Heart right ventricle (tissue), 16 donors: ENCODE data around the gene TMEM245. TPM values are rescaled to one million over a fixed set of nuclear protein-coding genes. Genes with fewer than 3 reads are reported as not detected.

Experiments used
- ATAC-seq, 8 donors: fragments of 200-7000 bp; cut with Tn5 transposase; one replicate each; pipeline ENCODE4 v1.9.1; 2020; ENCODE audit warnings: mild to moderate bottlenecking in 8 of 8, moderate library complexity in 8 of 8, moderate number of reproducible peaks in 1 of 8
- DNase-seq, 2 donors: peaks; one replicate each; pipeline ENCODE4 v3.0.0-alpha.2; 2020
- H3K27ac ChIP-seq, 10 donors: fragments of 200-600 bp; sonication (generic) in 2 of 10; one replicate each; pipeline versions ENCODE4 v1.5.0 to v1.8.0; 2020 to 2022; ENCODE audit warnings: mild to moderate bottlenecking in 3 of 10
- H3K27me3 ChIP-seq, 7 donors: fragments of 200-600 bp; one replicate each; pipeline ENCODE4 v1.8.0; 2021 to 2022; ENCODE audit warnings: mild to moderate bottlenecking in 2 of 7
- H3K36me3 ChIP-seq, 9 donors: fragments of 200-600 bp; sonication (generic) in 1 of 9; one replicate each; pipeline versions ENCODE4 v1.5.0 to v1.8.0; 2020 to 2022; ENCODE audit warnings: mild to moderate bottlenecking in 2 of 9
- H3K4me1 ChIP-seq, 9 donors: fragments of 200-600 bp; sonication (generic) in 1 of 9; one replicate each; pipeline versions ENCODE4 v1.5.0 to v1.8.0; 2020 to 2022; ENCODE audit warnings: mild to moderate bottlenecking in 4 of 9
- H3K4me3 ChIP-seq, 10 donors: fragments of 200-600 bp; sonication (generic) in 2 of 10; one replicate each; pipeline versions ENCODE4 v1.5.0 to v1.8.0; 2020 to 2022; ENCODE audit warnings: mild to moderate bottlenecking in 7 of 10, moderate library complexity in 2 of 10
- H3K9me3 ChIP-seq, 11 donors: fragments of 200-600 bp in 10 of 11; sonication (generic) in 2 of 11; one replicate each; pipeline versions ENCODE4 v1.5.0 to v1.8.0; 2013 to 2022; ENCODE audit warnings: mild to moderate bottlenecking in 2 of 11, control low read depth in 1 of 11, moderate library complexity in 1 of 11
- CTCF ChIP-seq, 9 donors: fragments of 200-600 bp; sonication (generic) in 2 of 9; IDR thresholded peaks; one replicate each; pipeline versions ENCODE4 v1.5.0 to v1.8.0; 2021 to 2022; ENCODE audit warnings: antibody characterized with exemption in 9 of 9, mild to moderate bottlenecking in 5 of 9, moderate library complexity in 1 of 9
- intact Hi-C, 10 donors: fragments of 100-400 bp; cut with DNase I; formaldehyde crosslinking; loops; one replicate each; pipeline versions ENCODE4 v1.11.1 to v1.14.2; 2022
- microRNA-seq, 2 donors: library from miRNA; unstranded; fragments of <30 nt; microRNA quantifications; one replicate each; pipeline ENCODE4 v1.2.0, GENCODE V29; 2021
- polyA plus RNA-seq, 2 donors: library from polyadenylated mRNA; stranded (reverse); fragments of 200-250 nt; gene quantifications; one replicate each; pipeline ENCODE4 v1.2.3, GENCODE V29; 2013
- total RNA-seq, 10 donors: library from RNA; stranded (reverse); fragmentation: NEBNext Ultra II Directional in 3 of 10; extraction: Animal tissue kit (Norgen Biotek cat#: 25700) in 3 of 10; gene quantifications; one replicate each; pipeline versions ENCODE4 v1.2.1 to v1.2.4, GENCODE V29; 2021 to 2023
- donor health status: Arrhythmogenic right ventricular cardiomyopathy.
- donor health status: ischemic (EF 13 %, LVEDD 7.1; RV severe dilation, severe dysfunction).
- donor health status: healthy with polysubstance abuse.
- donor health status: DM: no; HTN: yes; CAD: no.
- donor health status: DM: no; HTN: no; CAD: no.
- donor health status: ischemic (EF 25% LVEDD 6.9; RV normal size, moderate dysfunction).
- donor health status: ischemic (EF 25% LVEDD 5.7; RV mildly dilated, moderate dysfunction).
- donor health status: healthy.
- donor health status: DM: yes; HTN: yes; CAD: no.
- donor health status: Ischemic cardiomyopathy.
- donor health status: ischemic (EF 35%, LVEDD 5.7; RV mildly dilated, moderate dysfunction).
- donor health status: nonischemic (EF 11% LVEDD 7.7; RV severe dilation, severe dysfunction).
- donor health status: DM: yes; HTN: yes; CAD: no.
- donor health status: PGD.
- donor health status: ischemic (EF 29% LVEDD 5.4; RV normal size, mild dysfunction).
- donor health status: nonischemic (EF 23%, LVEDD 6.1; RV moderate dilation, normal function).

TMEM245 gene
- total and polyA plus RNA-seq, 12 donors, result 17.0 to 152 (median 96.2) TPM

- intact Hi-C loops, result loop anchor here in 3 of 10 donors (5.0 to 10.0 kb wide), 3 partner anchors 44 to 53 kb away; partner anchors contain the start of gene CTNNAL1 (in 2 of the 3)
- ATAC-seq, result peak in 7 of 8 donors; percentile 31 to 88 (median 79)
- Histone ChIP-seq H3K4me1 (peaks cover 6 to 58% (median 31%) of the 10 kb centered on the region in 9 donors), H3K27me3 (no peaks in the 10 kb centered on the region), H3K4me3 (no peak overlapping the region), H3K27ac (peak overlapping the region in 8 of 10 donors; percentile 45 to 73 (median 64)), H3K9me3 (peaks cover 0 to 3% (median 0%) of the 10 kb centered on the region in 11 donors), H3K36me3 (peaks cover 0 to 60% (median 7%) of the 10 kb centered on the region in 9 donors)
- peak in 1 of 2 donors; percentile 11 for DNase-seq
- TF ChIP-seq CTCF (IDR thresholded peaks at IDR 0.05), result peak in 1 of 9 donors; percentile 18
Observed at GRCh38 chr9:108967916-108968315, 151.8 kb downstream of the TMEM245 start.

Small RNA genes within 50 kb of the gene (microRNA-seq; reads per million reads assigned to microRNA genes)
- 207 to 300 reads per million in 2 donors for gene MIR32

Other genes starting within 250 kb of the TMEM245 start
- gene ELP1, start 185.8 kb downstream of the TMEM245 start, total RNA-seq, result 10 to 100 TPM; 19.2 to 31.7 (median 25.7) TPM
- 10 to 100 TPM; 11.7 to 18.2 TPM for gene ELP1, start 185.8 kb downstream of the TMEM245 start, polyA plus RNA-seq
- 10 to 100 TPM; 11.5 to 17.7 (median 14.6) TPM for gene ABITRAM, start 185.5 kb downstream of the TMEM245 start, total RNA-seq
- 10 to 100 TPM in 1 of 2 donors, 1 to 10 TPM in 1; 9.1 to 15.4 TPM for gene ABITRAM, start 185.5 kb downstream of the TMEM245 start, polyA plus RNA-seq
- gene CTNNAL1, start 106.4 kb downstream of the TMEM245 start, total RNA-seq, result 10 to 100 TPM; 48.5 to 75.4 (median 63.2) TPM
- gene CTNNAL1, start 106.4 kb downstream of the TMEM245 start, polyA plus RNA-seq, result 100 to 1,000 TPM in 1 of 2 donors, 10 to 100 TPM in 1; 42.7 to 115 TPM
- 1 to 10 TPM in 7 of 10 donors, under 1 TPM in 3; 0.61 to 3.0 (median 1.4) TPM for gene FRRS1L, start 47.3 kb upstream of the TMEM245 start, total RNA-seq
- under 1 TPM in 1 of 2 donors, not detected in 1; 0.07 TPM for gene FRRS1L, start 47.3 kb upstream of the TMEM245 start, polyA plus RNA-seq
- gene EPB41L4B, start 201.1 kb upstream of the TMEM245 start, total RNA-seq, result 10 to 100 TPM in 2 of 10 donors, 1 to 10 TPM in 8; 2.4 to 15.2 (median 4.7) TPM
- gene EPB41L4B, start 201.1 kb upstream of the TMEM245 start, polyA plus RNA-seq, result 1 to 10 TPM in 1 of 2 donors, under 1 TPM in 1; 0.20 to 3.4 TPM